Osteocyte (in vitro differentiated cells): ENCODE data around the gene C22orf23. TPM values are rescaled to one million over a fixed set of nuclear protein-coding genes. Genes with fewer than 3 reads are reported as not detected.

ENCODE experiments used
- DNase-seq: peaks from one replicate; pipeline ENCODE4 v3.0.0; 2021; ENCODE audit warnings: mixed read lengths; ENCODE audit not compliant: unreplicated experiment; ENCODE audit errors: extremely low spot score
- H3K27ac Mint-ChIP-seq: one replicate; pipeline ENCODE4 v1.8.0; 2021; ENCODE audit warnings: mild to moderate bottlenecking, mixed read lengths; ENCODE audit not compliant: unreplicated experiment
- H3K27me3 Mint-ChIP-seq: one replicate; pipeline ENCODE4 v1.8.0; 2021; ENCODE audit warnings: mixed read lengths; ENCODE audit not compliant: unreplicated experiment
- H3K36me3 Mint-ChIP-seq: one replicate; pipeline ENCODE4 v1.8.0; 2021; ENCODE audit warnings: mixed read lengths; ENCODE audit not compliant: unreplicated experiment
- H3K4me1 Mint-ChIP-seq: one replicate; pipeline ENCODE4 v1.8.0; 2021; ENCODE audit warnings: mixed read lengths; ENCODE audit not compliant: unreplicated experiment
- H3K4me3 Mint-ChIP-seq: one replicate; pipeline ENCODE4 v1.8.0; 2021; ENCODE audit warnings: mild to moderate bottlenecking, moderate library complexity, mixed read lengths; ENCODE audit not compliant: unreplicated experiment
- H3K9me3 Mint-ChIP-seq: one replicate; pipeline ENCODE4 v1.8.0; 2021; ENCODE audit warnings: mixed read lengths; ENCODE audit not compliant: unreplicated experiment
- total RNA-seq: library from RNA; stranded (reverse); gene quantifications from 2 replicates; pipeline ENCODE4 v1.2.1, GENCODE V29; 2021
- TF ChIP-seq, protein P1 (sequence below): fragments of 200-600 bp; sonication (generic); IDR thresholded peaks from 2 replicates; pipeline ENCODE4 v1.5.0; 2021; ENCODE audit warnings: antibody characterized with exemption, mild to moderate bottlenecking, moderate library complexity

Gene C22orf23
- total RNA-seq, 1 donor from 2014 or later: not detected

DNA sequence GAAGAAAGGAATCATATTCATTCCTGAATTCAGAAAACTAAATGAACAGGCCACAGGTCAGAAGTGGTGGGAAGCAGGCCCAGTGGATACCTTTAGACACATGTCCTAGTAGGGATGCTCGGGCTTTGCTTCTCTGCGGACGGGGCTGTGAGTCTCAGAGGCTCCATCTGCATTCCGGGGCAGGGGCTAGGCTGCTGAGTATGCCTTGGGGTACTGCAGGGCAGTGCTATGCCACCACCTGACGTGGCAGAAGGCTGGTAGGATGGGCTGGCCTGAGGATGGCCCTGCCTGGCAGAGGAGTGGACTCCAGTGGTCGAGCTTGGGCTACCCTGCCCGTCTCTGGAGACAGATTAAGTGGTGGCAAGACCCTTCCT, 9.6 kb downstream of the C22orf23 start:
- no peak overlapping the region for H3K27ac Mint-ChIP-seq
- no peaks in the 10 kb centered on the region for H3K4me1 Mint-ChIP-seq
- no peaks in the 10 kb centered on the region for H3K27me3 Mint-ChIP-seq
- peaks cover 10% of the 10 kb centered on the region for H3K36me3 Mint-ChIP-seq
- DNase-seq: no peak
- H3K4me3 Mint-ChIP-seq: no peak overlapping the region
- TF ChIP-seq, protein P1, sequence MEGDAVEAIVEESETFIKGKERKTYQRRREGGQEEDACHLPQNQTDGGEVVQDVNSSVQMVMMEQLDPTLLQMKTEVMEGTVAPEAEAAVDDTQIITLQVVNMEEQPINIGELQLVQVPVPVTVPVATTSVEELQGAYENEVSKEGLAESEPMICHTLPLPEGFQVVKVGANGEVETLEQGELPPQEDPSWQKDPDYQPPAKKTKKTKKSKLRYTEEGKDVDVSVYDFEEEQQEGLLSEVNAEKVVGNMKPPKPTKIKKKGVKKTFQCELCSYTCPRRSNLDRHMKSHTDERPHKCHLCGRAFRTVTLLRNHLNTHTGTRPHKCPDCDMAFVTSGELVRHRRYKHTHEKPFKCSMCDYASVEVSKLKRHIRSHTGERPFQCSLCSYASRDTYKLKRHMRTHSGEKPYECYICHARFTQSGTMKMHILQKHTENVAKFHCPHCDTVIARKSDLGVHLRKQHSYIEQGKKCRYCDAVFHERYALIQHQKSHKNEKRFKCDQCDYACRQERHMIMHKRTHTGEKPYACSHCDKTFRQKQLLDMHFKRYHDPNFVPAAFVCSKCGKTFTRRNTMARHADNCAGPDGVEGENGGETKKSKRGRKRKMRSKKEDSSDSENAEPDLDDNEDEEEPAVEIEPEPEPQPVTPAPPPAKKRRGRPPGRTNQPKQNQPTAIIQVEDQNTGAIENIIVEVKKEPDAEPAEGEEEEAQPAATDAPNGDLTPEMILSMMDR: no peak
- H3K9me3 Mint-ChIP-seq: no peaks in the 10 kb centered on the region

GRCh38 chr22:37943136-37943824, 10.1 kb downstream of the C22orf23 start:
- no peaks in the 10 kb centered on the region for H3K27me3 Mint-ChIP-seq
- H3K9me3 Mint-ChIP-seq: no peaks in the 10 kb centered on the region
- TF ChIP-seq, protein P1: no peak
- no peak for DNase-seq
- peaks cover 10% of the 10 kb centered on the region for H3K36me3 Mint-ChIP-seq
- no peak overlapping the region for H3K4me3 Mint-ChIP-seq
- no peaks in the 10 kb centered on the region for H3K4me1 Mint-ChIP-seq
- H3K27ac Mint-ChIP-seq: no peak overlapping the region

DNA sequence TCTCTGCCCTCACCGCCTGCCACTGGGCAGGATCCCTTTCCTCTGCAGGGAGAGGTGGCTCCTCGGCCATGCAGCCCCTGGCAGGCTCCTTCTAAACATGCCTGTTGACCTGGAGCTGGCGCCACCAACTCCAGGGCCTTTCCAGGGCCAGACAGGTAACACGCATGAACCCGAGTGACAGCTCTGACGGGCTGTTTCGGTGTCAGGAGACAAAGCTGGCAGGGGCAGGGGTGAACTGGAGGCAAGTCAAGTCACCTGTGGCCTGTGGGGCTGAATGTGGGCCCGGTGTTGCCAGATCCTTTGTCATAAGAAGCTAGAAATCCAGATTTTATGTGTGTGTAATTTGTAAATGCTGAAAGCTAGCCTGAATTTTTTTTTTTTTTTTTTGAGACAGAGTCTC, 11.3 kb downstream of the C22orf23 start:
- TF ChIP-seq, protein P1: no peak
- Mint-ChIP-seq H3K27ac (no peak overlapping the region), H3K4me1 (no peaks in the 10 kb centered on the region), H3K4me3 (no peak overlapping the region), H3K27me3 (no peaks in the 10 kb centered on the region), H3K9me3 (no peaks in the 10 kb centered on the region), H3K36me3 (peaks cover 14% of the 10 kb centered on the region)
- DNase-seq: no peak

DNA sequence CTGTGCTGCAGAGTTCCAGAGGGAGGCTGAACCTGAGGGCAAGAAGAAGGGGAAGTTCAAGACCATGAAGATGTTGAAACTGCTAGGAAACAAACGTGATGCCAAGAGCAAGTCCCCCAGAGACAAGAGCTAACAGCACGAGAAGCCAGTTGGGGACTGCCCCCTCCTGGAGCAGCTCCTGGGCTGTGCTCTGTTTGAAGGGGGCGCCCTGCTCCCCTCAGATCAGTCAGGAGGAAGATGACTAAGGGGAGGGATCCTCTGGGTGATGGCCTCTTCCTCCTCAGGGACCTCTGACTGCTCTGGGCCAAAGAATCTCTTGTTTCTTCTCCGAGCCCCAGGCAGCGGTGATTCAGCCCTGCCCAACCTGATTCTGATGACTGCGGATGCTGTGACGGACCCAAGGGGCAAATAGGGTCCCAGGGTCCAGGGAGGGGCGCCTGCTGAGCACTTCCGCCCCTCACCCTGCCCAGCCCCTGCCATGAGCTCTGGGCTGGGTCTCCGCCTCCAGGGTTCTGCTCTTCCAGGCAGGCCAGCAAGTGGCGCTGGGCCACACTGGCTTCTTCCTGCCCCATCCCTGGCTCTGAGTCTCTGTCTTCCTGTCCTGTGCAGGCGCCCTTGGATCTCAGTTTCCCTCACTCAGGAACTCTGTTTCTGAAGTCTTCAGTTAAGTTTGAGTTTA, 12.6 kb downstream of the C22orf23 start:
- no peaks in the 10 kb centered on the region for H3K9me3 Mint-ChIP-seq
- no peak overlapping the region for H3K4me3 Mint-ChIP-seq
- no peak for DNase-seq
- H3K4me1 Mint-ChIP-seq: peaks cover 2% of the 10 kb centered on the region
- no peaks in the 10 kb centered on the region for H3K27me3 Mint-ChIP-seq
- H3K27ac Mint-ChIP-seq: no peak overlapping the region
- H3K36me3 Mint-ChIP-seq: peaks cover 19% of the 10 kb centered on the region
- TF ChIP-seq, protein P1: no peak

- H3K27ac Mint-ChIP-seq: peak overlapping the region; percentile 82
- DNase-seq: peak; percentile 98
- H3K36me3 Mint-ChIP-seq: peaks cover 20% of the 10 kb centered on the region
- peaks cover 37% of the 10 kb centered on the region for H3K4me1 Mint-ChIP-seq
- TF ChIP-seq, protein P1: peak; percentile 97
- no peak overlapping the region for H3K4me3 Mint-ChIP-seq
- no peaks in the 10 kb centered on the region for H3K27me3 Mint-ChIP-seq
- H3K9me3 Mint-ChIP-seq: no peaks in the 10 kb centered on the region
Measured at GRCh38 chr22:37933711-37934376, 19.6 kb downstream of the C22orf23 start.
